Measurements from ENCODE around the gene ACVR1.
A peak's percentile ranks its signal among the peaks of the same experiment; 100 is the strongest.

The ACVR1 gene

DNA sequence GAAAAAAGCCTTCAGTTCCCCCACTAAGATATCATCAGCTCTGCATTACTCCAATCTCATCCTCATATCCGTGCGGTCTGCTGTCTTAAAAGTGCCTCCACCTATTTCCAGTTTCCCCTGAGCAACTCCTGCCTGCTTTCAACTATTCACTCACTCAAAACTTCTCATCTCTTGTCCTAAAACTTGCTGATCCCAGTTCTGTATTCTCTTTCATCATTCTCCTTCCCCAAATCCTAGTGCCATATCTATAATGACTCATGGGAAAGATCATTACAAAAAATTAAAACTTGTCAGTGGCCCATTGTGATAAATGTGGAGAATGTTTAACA lies 20.0 kb downstream of the ACVR1 start:
- DNase-seq (ENCODE audit: low read depth) = peak; percentile 44

DNA sequence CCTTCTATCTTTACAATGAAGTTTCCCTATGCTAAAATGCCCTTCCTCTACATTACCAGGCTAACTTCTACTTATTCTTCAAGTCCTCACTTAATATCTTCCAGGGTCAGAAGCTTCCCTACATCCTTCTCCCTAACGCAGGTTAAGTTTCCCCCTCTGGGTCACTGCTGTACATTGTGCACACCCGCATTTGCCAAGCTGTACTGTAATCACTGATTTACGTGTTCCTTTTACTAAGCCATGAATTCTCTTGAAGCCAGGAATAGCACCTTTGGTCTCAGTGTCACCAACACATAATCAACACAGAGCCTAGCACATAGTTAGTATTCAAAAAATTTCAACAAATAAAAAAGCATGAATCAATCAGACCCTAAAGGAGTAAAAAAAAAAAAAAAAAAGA lies 22.3 kb downstream of the ACVR1 start:
- DNase-seq (ENCODE audit: low read depth) = no peak

DNA sequence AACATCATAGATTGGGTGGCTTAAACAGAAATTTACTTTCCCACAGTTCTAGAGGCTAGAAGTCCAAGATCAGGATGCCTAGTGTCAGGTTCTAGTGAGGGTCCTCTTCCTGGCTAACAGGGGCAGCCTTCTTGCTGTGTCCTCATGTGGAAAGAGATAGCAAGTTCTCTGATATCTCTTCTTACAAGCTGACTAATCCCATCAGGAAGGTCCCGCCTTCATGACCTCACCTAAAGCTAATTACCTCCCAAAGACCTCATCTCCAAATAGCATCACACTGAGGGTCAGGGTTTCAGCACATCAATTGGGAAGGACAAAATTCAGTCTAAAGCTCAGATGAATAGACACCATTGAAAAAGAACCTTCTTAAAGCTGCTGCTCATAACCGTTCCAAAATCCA lies 22.9 kb downstream of the ACVR1 start:
- DNase-seq (ENCODE audit: low read depth) = no peak

DNA sequence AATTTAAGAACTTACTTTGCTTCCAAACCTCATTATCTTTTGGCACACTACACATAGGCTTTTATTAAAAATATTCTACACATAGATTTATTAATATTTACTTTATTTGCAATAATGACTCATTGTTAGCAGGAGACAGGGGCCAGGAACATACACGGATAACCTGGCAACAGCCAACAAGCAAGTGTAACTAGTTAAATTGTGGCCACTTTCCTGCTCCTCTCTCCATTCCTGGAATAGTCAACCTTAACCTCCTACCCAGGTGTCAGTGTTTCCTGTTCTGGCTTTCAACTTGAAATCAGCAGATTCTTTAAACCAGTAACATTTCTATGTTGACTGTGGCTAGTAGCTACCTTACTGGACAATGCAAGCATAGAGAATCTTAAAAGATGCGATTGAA lies 26.5 kb downstream of the ACVR1 start:
- DNase-seq (ENCODE audit: low read depth) = no peak

DNA sequence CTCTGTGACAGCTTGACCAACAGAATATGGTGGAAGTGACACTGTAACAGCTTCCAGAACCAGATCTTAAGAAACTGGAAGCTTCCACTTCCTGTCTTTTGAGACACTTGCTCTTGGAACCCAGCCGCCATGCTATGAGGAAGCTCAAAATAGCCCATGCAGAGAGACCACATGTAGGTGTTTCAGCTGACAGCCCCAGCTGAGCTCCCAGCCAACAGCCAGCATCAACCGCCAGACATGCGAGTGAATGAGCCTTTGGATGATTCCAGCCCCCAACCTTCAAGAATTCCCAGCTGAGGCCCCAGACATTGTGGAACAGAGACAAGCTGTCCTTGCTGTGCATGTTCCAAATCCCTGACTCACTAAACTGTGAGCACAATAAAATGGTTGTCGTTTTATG lies 27.9 kb downstream of the ACVR1 start:
- DNase-seq (ENCODE audit: low read depth) = no peak

DNA sequence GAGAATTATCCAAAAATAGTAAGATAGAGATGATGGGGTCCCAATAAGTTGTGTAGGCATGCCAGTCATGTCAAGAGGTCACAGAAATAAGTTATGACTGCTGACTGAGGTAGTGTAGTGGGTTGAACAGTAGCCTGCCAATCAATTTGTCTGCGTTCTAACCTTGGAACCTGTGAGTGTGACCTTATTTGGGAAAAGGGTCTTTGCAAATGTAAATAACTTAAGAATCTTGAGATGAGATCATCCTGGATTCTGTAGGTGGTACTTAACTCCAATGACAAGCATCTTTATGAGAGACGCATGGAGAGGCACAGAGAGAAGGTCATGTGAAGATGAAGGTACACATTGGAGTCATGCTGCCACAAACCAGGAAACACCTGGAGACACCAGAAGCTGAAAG lies 31.0 kb downstream of the ACVR1 start:
- no peak for DNase-seq (ENCODE audit: low read depth)

DNA sequence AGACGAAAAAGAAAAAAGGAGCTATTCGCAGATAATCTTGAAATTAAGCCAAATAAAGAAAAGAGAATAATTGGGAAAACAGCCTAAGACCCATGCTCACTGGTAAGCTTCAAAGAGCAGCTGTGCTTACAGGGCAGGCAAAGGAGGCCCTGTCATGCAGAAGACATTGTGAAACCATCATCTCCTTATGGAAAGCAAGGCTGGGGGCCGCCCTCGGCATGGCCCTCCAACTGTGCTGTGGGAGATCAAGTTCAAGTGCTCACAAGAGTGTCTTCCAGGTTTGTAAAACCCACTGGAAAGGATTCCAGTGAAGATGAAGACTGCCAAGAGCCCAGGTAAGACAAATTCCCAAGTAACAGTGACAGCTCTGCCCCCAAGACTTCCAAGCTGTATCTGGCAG lies 32.2 kb downstream of the ACVR1 start:
- DNase-seq (ENCODE audit: low read depth) = no peak

DNA sequence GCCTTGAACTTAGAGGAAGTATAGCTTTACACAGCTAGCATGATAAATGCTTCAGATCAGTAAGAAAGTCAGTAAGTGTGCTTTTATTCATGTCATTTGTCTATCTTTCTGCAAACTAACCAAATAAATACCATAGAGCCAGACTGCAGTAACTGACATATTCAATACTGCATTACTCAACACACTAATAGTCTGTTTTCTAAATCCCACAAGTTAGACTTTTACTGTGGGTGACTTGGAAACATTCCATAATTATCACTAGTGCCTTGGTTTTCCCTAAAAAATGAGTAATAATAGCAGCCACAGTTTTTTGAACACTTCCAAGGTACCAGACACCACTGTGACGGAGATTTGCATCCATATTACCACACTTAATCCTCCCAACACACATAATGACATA lies 33.0 kb downstream of the ACVR1 start:
- no peak for DNase-seq (ENCODE audit: low read depth)

DNA sequence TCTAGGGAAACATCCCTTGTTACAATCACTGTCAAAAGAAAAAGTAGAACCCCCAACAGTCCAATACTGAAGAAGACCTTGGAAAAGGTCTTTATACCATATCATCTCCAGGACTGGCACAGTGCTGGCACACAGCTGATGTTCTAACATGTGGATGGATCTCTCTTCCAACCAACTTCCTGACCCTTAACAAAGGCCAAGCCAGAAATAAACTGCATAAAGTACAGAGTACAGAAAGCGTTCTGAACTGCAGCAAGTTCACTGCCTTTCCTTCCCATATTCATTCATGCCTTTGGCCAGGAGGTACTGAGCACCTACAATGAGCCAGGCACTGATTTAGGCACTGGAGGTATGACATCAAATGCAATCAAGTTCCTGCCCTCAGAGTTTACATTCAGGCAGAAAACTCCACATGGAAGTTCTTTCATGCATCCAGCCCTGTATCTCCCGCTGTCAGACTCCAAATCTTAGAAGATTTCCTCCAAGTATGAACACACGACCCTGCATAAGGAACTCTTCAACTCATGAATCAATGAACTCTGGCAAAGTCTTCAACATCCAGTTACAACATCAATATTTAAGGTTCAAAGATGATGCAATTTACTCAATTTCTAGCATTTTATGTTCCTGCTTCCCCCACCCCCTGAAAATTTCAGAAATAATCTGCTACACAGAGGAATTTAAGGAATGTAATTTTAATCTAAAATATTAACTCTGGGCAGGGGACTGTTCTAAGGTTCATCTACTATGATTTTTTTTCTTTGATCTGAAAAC lies 33.8 kb downstream of the ACVR1 start:
- no peak for DNase-seq (ENCODE audit: low read depth)

DNA sequence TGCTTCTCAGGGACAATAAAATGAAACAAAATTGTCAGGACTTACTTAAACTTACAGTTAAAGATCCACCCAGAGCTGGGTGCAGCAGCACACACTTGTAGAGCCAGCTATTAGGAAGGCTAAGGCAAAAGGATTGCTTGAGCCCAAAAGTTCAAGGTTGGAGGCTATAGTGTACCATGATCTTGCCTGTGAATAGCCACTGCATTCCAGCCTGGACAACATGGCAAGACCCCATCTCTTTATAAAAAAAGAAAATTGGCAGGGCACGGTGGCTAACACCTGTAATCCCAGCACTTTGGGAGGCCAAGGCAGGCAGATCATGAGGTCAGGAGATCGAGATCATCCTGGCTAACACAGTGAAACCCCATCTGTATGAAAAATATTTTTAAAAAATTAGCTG lies 34.6 kb downstream of the ACVR1 start:
- no peak for DNase-seq (ENCODE audit: low read depth)

DNA sequence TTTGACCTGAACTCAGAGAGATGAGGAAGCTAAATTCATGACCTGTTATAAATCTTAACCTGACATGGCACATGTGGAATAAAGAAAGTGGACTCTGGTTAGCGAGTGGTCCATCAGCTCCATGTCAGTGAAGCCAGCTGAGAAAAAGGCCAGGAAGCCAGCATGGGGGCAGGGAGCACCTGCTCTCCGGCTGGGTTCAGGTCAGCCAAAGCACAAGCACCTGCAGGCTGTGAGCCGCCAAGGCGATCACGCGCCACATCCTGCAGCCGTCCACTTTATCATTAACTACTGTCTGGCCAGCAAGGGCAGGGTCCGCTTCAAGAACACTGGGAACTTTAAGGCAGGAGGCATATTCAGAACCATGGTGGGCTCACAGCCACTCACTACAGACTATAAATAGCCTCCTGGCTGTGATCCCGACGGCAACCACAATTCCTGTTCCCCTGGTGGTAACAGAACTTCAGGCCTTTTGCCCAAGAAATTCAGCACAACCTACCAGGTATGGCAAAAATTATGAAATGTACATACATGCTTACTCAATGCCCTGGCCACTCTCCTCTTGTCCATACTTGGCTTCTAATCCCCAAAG lies 35.5 kb downstream of the ACVR1 start:
- DNase-seq (ENCODE audit: low read depth) = no peak

DNA sequence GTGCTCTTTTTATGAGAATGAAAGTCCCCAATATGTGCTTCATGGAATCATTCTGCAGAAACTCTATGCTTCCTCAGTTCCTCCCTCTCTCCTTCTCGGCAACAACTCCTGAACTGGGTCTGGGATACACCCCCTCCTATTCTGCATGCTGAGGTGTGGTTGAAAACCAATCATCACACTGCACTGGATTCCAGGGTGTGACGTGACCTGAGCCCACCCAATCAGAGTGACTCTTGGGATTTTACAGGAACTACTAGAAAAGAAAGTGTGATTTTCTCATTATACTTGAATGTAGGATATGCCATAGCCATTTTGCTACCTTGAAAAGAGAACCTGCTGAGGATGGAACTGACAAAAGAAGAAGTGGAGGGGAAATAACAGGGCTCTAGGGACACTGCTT lies 36.3 kb downstream of the ACVR1 start:
- no peak for DNase-seq (ENCODE audit: low read depth)

DNA sequence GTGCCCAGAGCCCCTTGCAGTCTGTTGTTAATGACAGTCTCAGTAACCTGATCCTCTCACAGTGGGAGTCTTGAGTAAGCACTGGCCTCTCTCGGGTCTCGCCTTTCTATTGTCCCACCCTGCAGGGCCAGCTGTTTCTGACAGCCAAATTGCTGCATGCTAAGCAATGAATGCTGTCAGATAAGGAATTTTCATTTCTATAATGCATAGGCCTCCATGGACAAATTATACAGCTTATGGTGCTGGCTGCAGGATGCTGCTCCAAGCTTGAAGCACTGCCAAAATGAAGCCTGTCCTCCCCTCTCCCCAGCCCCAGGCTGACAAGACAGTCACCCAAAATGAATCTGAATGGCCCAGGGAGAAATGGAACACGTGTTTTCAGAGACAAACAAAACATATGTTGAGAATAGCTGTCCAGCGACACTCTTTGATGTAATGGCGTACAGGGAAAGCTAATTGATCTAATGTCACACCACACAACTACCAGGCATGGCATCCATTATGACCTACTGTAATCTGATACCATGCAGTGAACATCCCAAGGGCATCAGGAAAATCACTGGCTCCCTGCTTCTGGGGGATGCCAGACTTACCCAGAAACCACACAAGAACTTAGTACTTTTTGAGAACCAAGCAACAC lies 36.8 kb downstream of the ACVR1 start:
- peak; percentile 83 for DNase-seq (ENCODE audit: low read depth)

DNA sequence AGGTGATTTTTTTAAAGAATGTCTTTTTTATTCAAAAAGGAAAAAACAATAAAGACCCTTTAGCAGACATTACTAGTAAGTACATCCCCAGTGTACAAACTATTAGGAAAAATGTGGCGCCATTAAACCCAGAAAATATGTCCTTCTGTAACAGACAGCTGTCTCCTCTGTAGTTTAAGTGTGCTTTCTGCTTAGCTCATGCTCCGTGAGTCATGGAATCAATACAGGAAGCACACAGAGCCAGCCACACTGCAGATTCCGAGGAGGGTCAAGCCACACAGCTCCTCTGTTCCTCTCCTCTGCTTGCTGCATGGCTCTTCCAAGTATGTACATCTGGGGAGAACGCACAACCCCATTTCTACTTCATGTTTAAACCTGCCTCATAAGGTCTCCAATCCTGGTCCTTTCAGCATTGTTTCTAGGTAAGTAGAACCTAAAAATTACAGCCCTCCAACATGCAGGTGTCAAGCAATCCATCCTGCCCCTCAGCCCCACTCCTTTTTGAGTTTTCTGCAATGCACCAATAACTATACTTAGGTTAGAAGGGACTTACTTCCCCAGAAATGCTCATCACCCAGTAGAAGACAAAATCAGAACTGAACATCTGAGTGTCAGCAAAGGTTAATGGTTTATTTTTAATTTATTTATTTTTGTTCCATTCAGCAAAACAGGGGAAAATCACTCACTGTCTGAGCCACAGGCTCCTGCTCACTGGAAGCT lies 37.5 kb downstream of the ACVR1 start:
- DNase-seq (ENCODE audit: low read depth) = peak; percentile 82

DNA sequence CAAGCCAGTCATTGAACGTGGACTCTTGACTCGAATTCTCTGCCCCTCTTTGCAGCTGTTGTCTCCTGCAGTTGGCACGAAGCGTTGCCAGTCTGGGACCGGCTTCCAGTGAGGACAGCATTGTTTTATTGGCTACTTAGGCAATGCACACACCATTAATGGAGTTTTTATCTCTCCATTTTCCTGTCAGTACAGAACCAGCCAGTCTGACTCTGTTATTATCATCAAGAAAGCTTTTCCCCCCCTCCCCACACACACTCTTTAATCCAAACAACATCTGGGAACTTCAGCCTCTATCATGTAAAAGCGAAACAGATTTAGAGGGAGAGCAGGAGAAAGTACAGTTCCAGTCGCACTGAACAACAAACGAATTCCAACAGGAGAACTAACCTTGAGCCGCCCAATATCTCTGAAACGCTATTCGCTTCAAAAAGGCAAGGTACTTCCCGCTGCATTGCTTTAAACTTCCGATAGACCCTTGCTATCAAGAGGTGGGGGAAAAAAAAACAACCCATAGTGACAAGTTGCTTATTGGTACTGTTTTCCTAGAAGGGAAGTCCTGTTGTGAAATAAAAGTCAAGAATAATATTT lies 38.2 kb downstream of the ACVR1 start:
- DNase-seq (ENCODE audit: low read depth) = peak; percentile 38

DNA sequence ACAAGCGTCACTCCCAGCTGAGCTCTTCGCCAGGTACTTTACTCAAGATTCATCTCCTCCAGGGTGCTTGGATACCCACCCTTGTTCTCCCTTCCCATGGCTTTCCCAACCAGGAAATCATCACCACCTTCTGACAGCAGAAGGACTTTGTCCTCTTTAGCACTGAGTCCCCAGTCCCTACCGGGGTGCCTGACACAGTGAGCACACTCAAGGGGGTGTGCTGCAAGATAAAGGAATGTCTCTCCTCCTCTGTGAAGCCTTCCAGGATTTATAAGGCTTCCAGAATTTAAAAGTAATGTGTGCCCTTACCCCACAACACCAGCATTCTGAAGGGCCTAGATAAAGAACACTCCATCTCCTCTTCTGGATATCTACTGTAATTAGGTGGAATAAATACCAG lies 39.6 kb downstream of the ACVR1 start:
- DNase-seq (ENCODE audit: low read depth) = no peak

DNA sequence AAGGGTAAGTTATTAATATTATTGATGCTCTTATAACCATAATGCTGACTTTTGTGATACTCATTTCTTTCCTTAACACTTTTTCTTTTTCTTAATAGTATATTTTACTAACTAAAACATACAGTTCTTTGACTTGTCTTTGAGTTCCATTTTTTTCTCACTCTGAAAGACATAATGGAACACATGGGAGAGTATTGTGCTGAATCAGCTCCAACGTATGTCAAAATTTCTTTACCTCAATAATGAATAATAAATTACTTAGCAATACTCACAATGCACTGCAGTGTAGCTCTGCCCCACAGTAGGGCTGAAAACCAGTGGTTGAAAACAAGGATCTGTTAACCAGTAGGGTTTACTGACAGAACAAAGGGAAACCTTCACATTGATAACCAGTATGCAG lies 40.7 kb downstream of the ACVR1 start:
- no peak for DNase-seq (ENCODE audit: low read depth)

DNA sequence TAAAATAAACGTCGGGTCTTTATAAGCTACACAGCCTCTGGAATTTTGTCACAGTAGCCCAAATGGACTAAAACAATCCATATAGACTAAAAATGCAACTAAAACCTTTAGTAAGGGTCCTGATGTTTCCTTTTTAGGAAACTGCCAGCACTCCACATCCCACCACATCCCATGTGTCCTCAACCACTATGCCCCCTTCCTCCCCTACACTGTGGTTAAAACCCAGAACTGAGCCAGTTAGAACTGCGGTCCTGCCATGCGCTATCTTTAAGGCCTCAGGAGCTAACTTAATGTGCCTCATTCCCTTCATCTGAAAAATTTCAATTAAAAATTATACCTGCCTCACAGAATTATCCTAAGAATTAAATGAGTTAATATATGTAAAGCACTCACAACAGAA lies 41.1 kb downstream of the ACVR1 start:
- DNase-seq (ENCODE audit: low read depth) = no peak

DNA sequence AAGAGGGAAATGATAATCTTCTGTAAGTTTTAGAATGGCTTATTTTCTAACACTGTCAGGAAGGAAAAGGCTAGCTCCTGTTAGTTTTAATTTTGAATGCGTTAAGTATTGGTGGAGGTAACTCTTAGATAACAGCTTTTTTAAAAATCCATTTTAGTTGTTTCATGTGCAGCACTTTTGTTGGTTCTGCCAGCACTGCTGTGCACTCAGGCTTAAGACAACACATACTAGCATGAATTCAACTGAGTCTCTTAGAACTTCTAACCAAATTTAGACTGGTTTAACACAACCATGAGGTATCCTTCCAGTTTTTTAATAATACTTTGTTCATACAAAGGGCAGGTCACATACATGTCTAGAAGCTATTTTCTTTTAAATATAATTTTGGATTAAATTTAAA lies 42.4 kb downstream of the ACVR1 start:
- no peak for DNase-seq (ENCODE audit: low read depth)

DNA sequence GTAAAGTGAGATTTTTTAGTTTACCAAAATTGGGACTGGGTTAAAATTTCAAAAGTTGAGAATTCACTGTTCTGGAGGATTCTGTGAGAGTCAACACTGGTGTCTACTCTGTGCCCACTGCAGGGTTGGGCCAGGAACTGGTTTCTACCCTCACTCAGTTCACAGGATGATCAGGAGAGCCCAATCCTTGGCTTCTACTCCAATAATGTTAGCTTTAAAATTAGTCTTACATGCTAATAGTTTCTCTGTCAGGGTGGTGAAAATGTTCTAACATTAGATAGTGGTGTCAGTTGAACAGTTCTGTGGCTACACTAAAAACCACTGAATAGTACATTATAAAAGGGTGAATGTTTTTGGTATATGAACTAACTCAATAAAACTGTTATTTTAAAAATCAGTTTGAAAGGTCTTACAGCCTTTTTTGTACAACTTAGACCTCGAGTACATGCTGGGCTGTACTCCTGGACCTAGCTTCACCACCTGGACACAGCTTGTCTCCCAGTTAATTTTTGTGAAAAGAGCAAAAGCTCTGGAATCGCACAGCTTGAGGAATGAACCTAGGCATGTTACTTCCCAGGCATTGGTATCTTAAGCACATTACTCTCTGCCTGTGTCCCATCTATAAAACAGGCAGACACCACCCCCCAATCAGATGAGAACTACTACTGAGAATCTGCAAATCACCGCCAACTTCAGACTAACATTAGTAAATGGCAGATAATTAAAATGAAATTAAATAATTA lies 44.4 kb downstream of the ACVR1 start:
- peak; percentile 18 for DNase-seq (ENCODE audit: low read depth)

DNA sequence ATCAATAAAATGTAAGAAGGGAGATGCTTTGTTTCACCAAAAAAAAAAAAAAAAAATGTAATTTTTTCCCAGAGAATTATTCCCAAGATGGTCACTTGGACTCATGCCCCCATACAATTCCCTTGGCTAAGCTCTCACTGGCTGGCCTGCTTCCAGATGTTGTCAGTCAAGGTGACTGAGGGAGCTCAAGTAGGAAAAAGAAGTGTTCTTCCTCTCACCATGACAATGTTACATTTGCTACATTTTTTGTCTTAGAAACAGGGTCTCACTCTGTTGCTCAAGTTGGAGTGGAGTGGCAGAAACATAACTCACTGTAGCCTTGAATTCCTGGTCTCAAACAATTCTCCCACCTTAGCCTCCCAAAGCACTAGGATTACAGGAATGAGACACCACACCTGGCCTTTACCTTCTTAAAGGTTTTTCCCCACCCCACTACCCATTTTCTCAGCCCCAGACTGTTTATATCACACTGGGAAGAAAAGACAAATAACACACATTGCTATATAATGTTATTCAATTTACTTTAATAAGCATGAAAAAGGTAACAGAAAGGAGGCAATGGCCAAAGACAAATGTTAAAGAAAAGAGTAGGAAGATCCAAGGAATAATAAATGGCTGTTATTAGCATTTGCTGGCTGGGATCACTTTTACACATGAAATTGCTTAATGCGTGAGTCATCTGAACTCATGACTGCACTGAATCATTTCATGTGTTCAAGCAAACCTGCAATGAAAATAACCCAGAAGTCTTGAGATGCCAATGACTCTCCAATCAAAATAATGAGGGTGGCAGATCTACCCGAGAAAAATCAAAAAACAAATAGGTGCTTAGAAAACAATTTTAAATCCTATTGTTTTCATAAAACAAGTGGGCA lies 45.2 kb downstream of the ACVR1 start:
- DNase-seq (ENCODE audit: low read depth) = peak; percentile 91

Measured in EH (cell line).